Activated CD4-positive, CD25-positive, alpha-beta regulatory T cell treated with anti-CD3 and anti-CD28 coated beads, Interleukin-2, amount 50 U/mL, for 24 hours (primary cell): ENCODE results near the gene HDAC8.

ENCODE experiments used
- ATAC-seq, 2 donors: fragments of 150-1000 bp; cut with Tn5 transposase; one replicate each; pipeline ENCODE4 v1.10.0; 2021; ENCODE audit warnings: mild to moderate bottlenecking in 1 of 2, moderate library complexity in 1 of 2

The HDAC8 gene

GRCh38 chrX:72280321-72280845 lies 292.3 kb downstream of the HDAC8 start:
- ATAC-seq, result no peak
